ENCODE data around the gene VAV3.

VAV3 gene

DNA sequence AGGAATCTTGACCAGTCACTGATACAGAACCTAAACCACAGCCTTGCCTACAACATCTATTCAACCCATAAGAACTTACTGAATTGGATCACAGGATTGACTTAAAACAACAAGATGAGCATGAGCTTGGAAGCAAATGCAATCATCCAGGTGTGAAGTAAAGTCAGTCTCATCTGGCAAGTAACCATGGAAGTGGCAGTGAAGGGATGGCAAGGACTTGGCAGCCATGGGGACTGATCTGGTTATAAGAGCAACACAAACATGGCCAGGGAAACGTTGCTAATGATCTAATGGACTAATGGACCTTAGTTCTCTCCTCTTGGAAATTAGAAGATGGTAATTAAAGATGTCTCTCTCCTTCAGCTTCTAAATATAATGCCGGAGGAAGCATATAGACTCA is 133.1 kb downstream of the VAV3 start:
- no peak for DNase-seq

DNA sequence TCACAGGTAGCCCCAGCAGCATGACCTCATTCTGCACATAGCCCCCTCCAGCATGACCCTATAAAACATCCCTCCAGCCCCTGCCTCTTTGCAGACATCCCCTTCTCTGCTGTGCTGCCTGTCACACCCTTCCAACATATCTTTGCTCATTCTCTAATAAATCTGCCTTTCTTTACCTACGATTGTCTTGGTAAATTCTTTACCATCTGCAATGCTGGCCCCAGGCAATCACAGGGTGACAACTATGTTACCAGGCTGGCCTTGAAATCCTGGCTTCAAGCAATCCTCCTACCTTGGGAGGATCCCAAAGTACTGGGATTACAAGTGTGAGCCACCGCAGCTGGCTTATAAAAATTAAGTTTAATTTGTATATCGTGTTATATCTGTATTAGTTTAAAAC is 134.5 kb downstream of the VAV3 start:
- DNase-seq = no peak

GRCh38 chr1:107830075-107830474 is 134.9 kb downstream of the VAV3 start:
- DNase-seq = no peak

- no peak for DNase-seq
Measured at GRCh38 chr1:107829036-107829770, 135.8 kb downstream of the VAV3 start.

DNA sequence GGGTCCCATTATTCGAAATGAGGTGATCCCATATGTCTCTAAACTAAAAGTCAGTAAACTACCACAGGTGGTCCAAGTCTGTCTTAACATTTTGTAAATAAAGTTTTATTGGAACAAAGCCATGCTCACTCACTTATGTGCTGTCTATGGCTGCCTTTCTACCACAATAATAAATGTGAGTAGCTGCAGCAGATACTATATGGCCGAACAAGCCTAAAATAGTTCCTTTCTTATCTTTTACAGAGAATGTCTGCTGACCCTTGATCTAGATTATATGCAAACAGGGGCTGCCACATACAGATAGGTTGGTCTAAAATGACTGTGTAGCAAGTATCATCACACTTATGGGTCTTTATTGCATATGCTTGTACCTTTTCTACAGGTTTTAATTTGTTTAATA is 140.0 kb downstream of the VAV3 start:
- DNase-seq = no peak

DNA sequence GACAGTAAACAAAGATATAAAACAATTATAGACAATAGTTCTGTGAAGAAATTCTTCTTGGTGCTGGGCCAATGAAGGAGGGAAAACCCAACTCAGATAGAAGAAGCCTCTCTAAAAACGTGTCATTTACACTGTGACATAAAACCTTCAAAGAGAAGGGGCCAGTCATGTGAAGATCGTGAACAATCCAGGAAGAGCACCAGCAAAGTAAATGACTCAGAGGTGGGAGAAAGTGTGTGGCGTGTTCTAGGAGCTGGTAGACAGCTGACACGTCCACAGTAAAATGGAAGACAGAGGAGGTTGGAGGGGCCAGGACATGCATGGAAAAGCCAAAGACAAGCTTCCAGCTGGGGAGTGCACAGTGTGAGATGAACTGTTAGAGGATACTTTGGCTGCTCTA is 143.6 kb downstream of the VAV3 start:
- DNase-seq = peak; percentile 5 to 25

GRCh38 chr1:107820801-107821200 is 144.2 kb downstream of the VAV3 start:
- no peak for DNase-seq

- DNase-seq = no peak
Measured at GRCh38 chr1:107817935-107818334, 147.0 kb downstream of the VAV3 start.

- DNase-seq = no peak
Measured at GRCh38 chr1:107817206-107817605, 147.8 kb downstream of the VAV3 start.

DNA sequence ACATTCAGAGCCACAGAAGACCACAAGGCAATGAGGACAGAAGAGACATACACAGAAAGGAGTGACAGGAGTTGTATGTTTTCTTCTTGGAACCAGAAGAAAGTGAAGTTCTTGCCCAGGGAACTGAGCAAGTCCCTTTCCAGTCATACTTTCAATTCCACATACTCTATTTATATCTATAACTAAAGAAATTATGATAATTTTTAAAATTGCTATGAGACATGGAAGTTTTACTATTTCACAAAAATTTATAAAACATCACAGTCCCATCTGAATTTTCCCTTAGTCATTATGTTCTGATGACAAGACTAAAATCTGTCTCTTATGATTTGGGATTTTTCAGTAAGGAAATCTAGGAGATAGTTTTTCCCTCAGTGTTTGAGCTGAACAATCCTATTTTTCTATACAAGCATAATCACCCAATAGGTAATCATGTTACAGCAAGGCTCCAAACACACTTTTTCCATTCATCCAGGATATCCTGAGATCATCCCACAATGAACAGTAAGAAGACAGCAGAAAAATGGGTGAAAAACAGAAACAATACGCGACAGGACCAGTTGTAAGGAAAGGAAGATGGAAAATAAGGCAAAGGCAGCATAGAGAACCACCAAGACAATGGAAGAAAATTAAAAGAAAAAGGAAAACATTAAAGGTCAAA is 154.6 kb downstream of the VAV3 start:
- no peak for DNase-seq

DNA sequence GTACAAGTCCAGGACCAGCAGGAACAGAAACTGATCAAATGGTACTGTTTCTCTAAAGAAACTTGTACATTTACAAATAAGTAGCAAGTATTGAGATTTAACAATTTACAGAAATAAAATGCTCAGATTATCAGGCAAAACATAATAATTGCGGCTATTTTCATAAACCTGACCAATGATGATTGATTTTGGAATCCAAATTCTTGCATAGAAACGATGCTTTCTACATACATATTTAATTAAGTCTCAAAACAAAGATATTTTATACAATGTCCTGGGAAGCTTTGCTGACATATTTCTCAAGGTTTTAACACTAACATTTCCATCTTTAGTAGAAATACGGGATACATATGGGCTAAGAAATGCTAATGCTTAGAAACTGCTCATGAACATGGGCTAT is 157.1 kb downstream of the VAV3 start:
- no peak for DNase-seq

- no peak for DNase-seq
Measured at GRCh38 chr1:107807405-107807804, 157.6 kb downstream of the VAV3 start.

GRCh38 chr1:107806902-107807301 is 158.1 kb downstream of the VAV3 start:
- DNase-seq = no peak

GRCh38 chr1:107804741-107805140 is 160.2 kb downstream of the VAV3 start:
- no peak for DNase-seq

DNA sequence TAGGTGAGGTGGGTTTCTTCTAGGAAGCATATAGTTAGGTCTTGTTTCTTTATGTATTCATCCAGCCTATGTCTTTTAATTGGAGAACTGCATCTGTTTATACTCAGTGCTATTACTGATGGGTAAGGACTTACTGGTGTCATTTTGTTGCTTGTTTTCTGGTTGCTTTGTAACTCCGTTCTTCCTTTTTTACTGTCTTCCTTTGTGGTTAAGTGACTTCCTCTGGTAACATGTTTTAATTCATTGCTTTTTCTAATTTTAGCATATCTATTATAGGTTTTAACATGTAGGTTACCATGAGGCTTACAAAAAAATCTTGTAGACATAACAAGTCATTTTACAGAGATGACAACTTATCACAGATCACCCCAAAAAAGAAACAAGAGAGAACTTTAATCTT is 160.8 kb downstream of the VAV3 start:
- no peak for DNase-seq

GRCh38 chr1:107803579-107803978 is 161.4 kb downstream of the VAV3 start:
- DNase-seq = no peak

DNA sequence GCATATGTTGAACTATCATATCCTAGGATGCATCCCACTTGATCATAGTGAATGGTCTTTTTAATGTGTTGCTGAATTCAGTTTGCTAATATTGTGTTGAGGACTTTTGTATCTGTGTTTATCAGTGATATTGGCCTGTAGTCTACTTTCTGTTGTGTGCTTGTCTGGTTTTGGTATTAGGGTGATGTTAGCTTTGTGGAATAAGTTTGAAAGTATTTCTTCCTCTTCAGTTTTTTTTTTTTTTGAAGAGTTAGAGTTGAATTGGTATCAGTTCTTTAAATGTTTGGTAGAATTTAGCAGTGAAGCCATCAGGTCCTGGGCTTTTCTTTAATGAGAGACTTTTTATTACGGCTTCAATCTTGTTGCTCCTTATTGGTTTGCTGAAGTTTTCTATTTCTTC is 162.3 kb downstream of the VAV3 start:
- DNase-seq = no peak

- no peak for DNase-seq
Measured at GRCh38 chr1:107795994-107796393, 169.0 kb downstream of the VAV3 start.

DNA sequence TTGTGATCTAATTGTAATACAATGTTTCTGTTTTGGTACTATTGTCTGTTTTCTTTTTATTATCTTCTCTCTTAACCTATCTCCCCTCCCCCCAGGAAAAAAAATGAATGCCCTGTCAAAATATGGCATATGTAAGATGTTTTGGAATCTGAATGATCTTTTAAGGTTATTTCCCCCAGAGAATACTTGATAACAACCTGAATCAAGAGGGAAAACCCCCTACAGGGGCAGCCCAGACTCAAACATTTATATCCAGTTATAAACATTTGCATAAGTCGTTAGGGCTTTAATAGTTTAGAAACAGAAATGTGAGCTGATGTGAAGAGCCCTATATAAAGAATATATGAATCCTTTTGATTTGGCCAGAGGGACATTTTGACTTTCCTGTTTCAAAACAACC is 169.5 kb downstream of the VAV3 start:
- no peak for DNase-seq

- no peak for DNase-seq
Measured at GRCh38 chr1:107794571-107794970, 170.4 kb downstream of the VAV3 start.

DNA sequence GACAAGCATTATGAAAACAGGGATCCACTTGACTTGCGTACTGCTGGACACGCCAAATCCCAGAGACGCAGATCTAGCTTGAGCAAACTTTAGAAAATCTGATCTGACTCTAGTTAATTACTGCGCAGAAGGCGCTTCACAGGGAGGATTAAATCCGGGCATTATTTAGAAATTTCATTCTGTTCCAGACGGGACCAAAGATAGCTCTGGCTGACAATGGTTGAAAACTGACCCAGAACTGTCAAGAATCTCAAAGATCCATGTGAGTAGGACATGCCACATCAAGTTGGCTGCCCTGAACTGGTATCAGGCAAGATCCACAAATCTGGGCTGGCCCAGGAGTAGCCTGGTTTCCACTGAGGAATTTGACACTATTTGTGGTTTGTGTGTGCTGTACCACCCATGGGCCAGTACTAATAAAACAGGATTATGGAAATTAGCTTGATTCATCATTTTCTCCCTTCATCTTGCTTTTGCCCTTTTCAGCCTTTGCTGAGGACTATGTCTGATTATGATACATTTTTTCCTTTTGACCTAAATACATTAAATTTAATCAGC is 171.0 kb downstream of the VAV3 start:
- no peak for DNase-seq

DNA sequence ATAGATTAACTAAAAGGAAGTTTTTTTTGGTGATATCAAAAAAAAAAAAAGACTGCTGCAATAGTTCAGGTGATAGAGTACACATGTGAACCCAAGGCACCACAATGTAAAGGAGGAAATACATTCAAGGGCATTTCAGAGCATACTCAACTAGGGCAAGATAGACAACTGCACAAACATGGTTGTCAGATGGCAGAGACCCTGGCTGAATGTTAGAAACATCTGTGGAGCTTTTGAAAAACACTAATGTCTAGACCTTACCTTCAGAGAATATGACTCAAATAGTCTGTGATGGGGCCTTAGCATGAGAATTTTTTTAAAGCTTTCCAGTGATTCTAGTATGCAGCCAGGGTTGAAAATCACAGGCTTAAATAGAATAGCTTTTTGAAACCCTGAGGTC is 173.6 kb downstream of the VAV3 start:
- DNase-seq = no peak

DNA sequence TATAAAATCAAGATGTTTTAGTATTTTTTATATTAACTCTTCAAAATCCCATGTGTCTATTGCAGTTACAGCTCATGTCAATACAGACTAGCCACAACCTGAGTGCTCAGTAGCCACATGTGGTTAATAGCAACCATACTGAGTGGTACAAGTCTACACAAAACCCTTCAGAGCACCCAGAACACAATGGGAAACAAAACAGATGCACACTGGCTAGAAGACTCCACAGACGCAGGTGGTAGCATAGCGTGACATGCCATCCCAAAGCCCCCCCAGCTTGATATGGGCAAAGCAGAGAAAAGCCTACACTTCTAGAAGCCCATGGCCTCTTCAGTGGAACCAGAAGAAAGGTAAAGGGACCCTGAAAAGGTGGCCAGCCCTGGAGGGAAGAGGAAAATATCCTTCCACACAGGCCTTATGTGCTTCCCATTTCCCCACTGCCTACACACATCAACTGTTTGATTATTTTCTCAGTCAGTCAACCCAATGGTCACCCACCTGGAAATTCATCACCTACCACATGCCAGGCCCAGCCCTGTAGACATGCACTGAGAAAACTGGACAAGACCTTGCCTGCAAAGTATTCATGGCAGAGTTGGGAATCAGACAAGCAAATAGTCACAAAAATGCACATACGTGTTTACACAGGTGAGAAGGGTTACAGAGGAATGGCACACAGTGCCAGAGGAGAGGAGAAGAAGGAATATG is 175.0 kb downstream of the VAV3 start:
- DNase-seq = no peak

All from activated CD4-positive, alpha-beta T cell treated with anti-CD3 and anti-CD28 coated beads for 4 hours (primary cell).